H9 (cell line): ENCODE measurements around the gene NLGN4X. TPM values are rescaled to one million over a fixed set of nuclear protein-coding genes. Genes with fewer than 3 reads are reported as not detected.

Experiments used
- DNase-seq: peaks from one replicate; pipeline ENCODE4 v3.0.0-alpha.2; 2017
- H2AFZ ChIP-seq: one replicate; pipeline ENCODE4 v1.6.1; 2013; ENCODE audit warnings: mild to moderate bottlenecking, low read length, control low read depth, moderate library complexity
- H2AK5ac ChIP-seq: 2 replicates; pipeline ENCODE4 v1.6.1; 2013; ENCODE audit warnings: low read length, control low read depth, mixed read lengths; ENCODE audit not compliant: insufficient read length
- H2BK120ac ChIP-seq: one replicate; pipeline ENCODE4 v1.6.1; 2013; ENCODE audit warnings: low read depth, mild to moderate bottlenecking, low read length, control low read depth, inconsistent platforms; ENCODE audit not compliant: poor library complexity, severe bottlenecking
- H2BK12ac ChIP-seq: 2 replicates; pipeline ENCODE4 v1.6.1; 2013; ENCODE audit warnings: low read length, control low read depth, mixed read lengths, low read depth; ENCODE audit not compliant: insufficient read length
- H2BK15ac ChIP-seq: 2 replicates; pipeline ENCODE4 v1.6.1; 2013; ENCODE audit warnings: low read depth, low read length, control low read depth
- H2BK20ac ChIP-seq: one replicate; pipeline ENCODE4 v1.6.1; 2013; ENCODE audit warnings: low read depth, mild to moderate bottlenecking, low read length, control low read depth, inconsistent platforms; ENCODE audit not compliant: poor library complexity, severe bottlenecking
- H2BK5ac ChIP-seq: 2 replicates; pipeline ENCODE4 v1.6.1; 2013; ENCODE audit warnings: low read length, control low read depth, mixed read lengths; ENCODE audit not compliant: insufficient read length
- H3K14ac ChIP-seq: 2 replicates; pipeline ENCODE4 v1.6.1; 2013; ENCODE audit warnings: low read length, control low read depth; ENCODE audit not compliant: insufficient read depth
- H3K18ac ChIP-seq: 2 replicates; pipeline ENCODE4 v1.6.1; 2013; ENCODE audit warnings: low read depth, mild to moderate bottlenecking, mixed read lengths, low read length, control low read depth; ENCODE audit not compliant: insufficient read length
- H3K23ac ChIP-seq: 2 replicates; pipeline ENCODE4 v1.6.1; 2013; ENCODE audit warnings: low read length, control low read depth, mixed read lengths, low read depth; ENCODE audit not compliant: insufficient read length
- H3K23me2 ChIP-seq: 2 replicates; pipeline ENCODE4 v1.6.1; 2013; ENCODE audit warnings: low read depth, mild to moderate bottlenecking, mixed read lengths, low read length, control low read depth; ENCODE audit not compliant: insufficient read length, poor library complexity, severe bottlenecking
- H3K27ac ChIP-seq: 2 replicates; pipeline ENCODE4 v1.5.1; 2013; ENCODE audit warnings: low read length, control low read depth, mixed read lengths, low read depth; ENCODE audit not compliant: insufficient read length
- H3K27me3 ChIP-seq: 2 replicates; pipeline ENCODE4 v1.6.1; 2013; ENCODE audit warnings: low read length, control low read depth, inconsistent platforms; ENCODE audit not compliant: insufficient read depth
- H3K4ac ChIP-seq: 2 replicates; pipeline ENCODE4 v1.6.1; 2013; ENCODE audit warnings: low read depth, mild to moderate bottlenecking, control low read depth, inconsistent platforms, low read length, moderate library complexity
- H3K4me1 ChIP-seq: 2 replicates; pipeline ENCODE4 v1.6.1; 2013; ENCODE audit warnings: low read length, control low read depth, inconsistent platforms; ENCODE audit not compliant: insufficient read depth
- H3K4me2 ChIP-seq: 2 replicates; pipeline ENCODE4 v1.6.1; 2013; ENCODE audit warnings: low read length, control low read depth, mixed read lengths; ENCODE audit not compliant: insufficient read length, insufficient read depth
- H3K56ac ChIP-seq: 2 replicates; pipeline ENCODE4 v1.6.1; 2013; ENCODE audit warnings: low read depth, mild to moderate bottlenecking, mixed read lengths, low read length, control low read depth; ENCODE audit not compliant: insufficient read length
- H3K79me1 ChIP-seq: 2 replicates; pipeline ENCODE4 v1.6.1; 2013; ENCODE audit warnings: low read depth, mild to moderate bottlenecking, moderate library complexity, low read length, control low read depth, inconsistent platforms; ENCODE audit not compliant: insufficient read depth, poor library complexity, severe bottlenecking
- H3K79me2 ChIP-seq: 2 replicates; pipeline ENCODE4 v1.6.1; 2013; ENCODE audit warnings: low read length, control low read depth, inconsistent platforms; ENCODE audit not compliant: insufficient read depth
- H3K9ac ChIP-seq: 2 replicates; pipeline ENCODE4 v1.6.1; 2013; ENCODE audit warnings: low read length, control low read depth, mixed read lengths; ENCODE audit not compliant: insufficient read length; ENCODE audit errors: extremely low read depth
- H3K9me3 ChIP-seq: one replicate; pipeline ENCODE4 v1.6.1; 2013; ENCODE audit warnings: low read depth, low read length, inconsistent platforms; ENCODE audit not compliant: control insufficient read depth
- H3T11ph ChIP-seq: one replicate; pipeline ENCODE4 v1.6.1; 2013; ENCODE audit warnings: mild to moderate bottlenecking, low read length, control low read depth, inconsistent platforms
- H4K20me1 ChIP-seq: one replicate; pipeline ENCODE4 v1.6.1; 2013; ENCODE audit not compliant: control insufficient read depth, insufficient read length, insufficient read depth
- H4K5ac ChIP-seq: 2 replicates; pipeline ENCODE4 v1.6.1; 2013; ENCODE audit warnings: low read depth, mild to moderate bottlenecking, mixed read lengths, low read length, control low read depth; ENCODE audit not compliant: insufficient read length
- H4K8ac ChIP-seq: replicated peaks from 2 replicates; pipeline ENCODE4 v1.6.1; 2013; ENCODE audit warnings: low read length, control low read depth, mixed read lengths, low read depth; ENCODE audit not compliant: insufficient read length
- H4K91ac ChIP-seq: 2 replicates; pipeline ENCODE4 v1.6.1; 2013; ENCODE audit warnings: low read depth, mild to moderate bottlenecking, moderate library complexity, mixed read lengths, low read length, control low read depth; ENCODE audit not compliant: insufficient read length
- H3K27ac Mint-ChIP-seq, 3 experiments: 2 replicates in 2 of 3; 3 replicates in 1 of 3; pipeline ENCODE4 v1.8.0; 2020 to 2021; ENCODE audit warnings: mixed read lengths in 3 of 3, mild to moderate bottlenecking in 1 of 3, moderate library complexity in 1 of 3
- H3K27me3 Mint-ChIP-seq: 2 replicates; pipeline ENCODE4 v1.8.0; 2021; ENCODE audit warnings: low read depth, mild to moderate bottlenecking, moderate library complexity, mixed read lengths
- H3K36me3 Mint-ChIP-seq, 3 experiments: 2 replicates in 2 of 3; 3 replicates in 1 of 3; pipeline ENCODE4 v1.8.0; 2020 to 2021; ENCODE audit warnings: low read depth in 3 of 3, mixed read lengths in 3 of 3; ENCODE audit not compliant: insufficient read depth in 1 of 3
- H3K4me1 Mint-ChIP-seq, 2 experiments: 2 replicates each; pipeline ENCODE4 v1.8.0; 2020; ENCODE audit warnings: mixed read lengths in 2 of 2
- H3K4me3 Mint-ChIP-seq, 2 experiments: 2 replicates in 1 of 2; 3 replicates in 1 of 2; pipeline ENCODE4 v1.8.0; 2020 to 2021; ENCODE audit warnings: mild to moderate bottlenecking in 2 of 2, mixed read lengths in 2 of 2, moderate library complexity in 1 of 2
- H3K9me3 Mint-ChIP-seq, 2 experiments: 2 replicates in 1 of 2; 3 replicates in 1 of 2; pipeline ENCODE4 v1.8.0; 2020; ENCODE audit warnings: mild to moderate bottlenecking in 2 of 2, mixed read lengths in 2 of 2, moderate library complexity in 1 of 2
- WGBS: extraction: QIAGEN DNeasy Blood & Tissue Kit; methylation state at CpG from one replicate; pipeline ENCODE4 v1.1.7; 2013; ENCODE audit warnings: missing lambda C conversion rate, low lambda C conversion rate, mixed read lengths; ENCODE audit not compliant: insufficient read length; ENCODE audit errors: extremely low coverage; 5-methylcytosine and 5-hydroxymethylcytosine counted together
- total RNA-seq: library from RNA; stranded (reverse); gene quantifications from 2 replicates; pipeline ENCODE4 v1.2.1, GENCODE V29; 2021
- TF ChIP-seq, protein P1 (sequence below): fragments of 200-600 bp; sonication (generic); conservative IDR thresholded peaks from 3 replicates; pipeline ENCODE4 v1.8.0; 2021; ENCODE audit warnings: antibody characterized with exemption, mild to moderate bottlenecking

The NLGN4X gene
- total RNA-seq, 1 experiment from 2014 or later: 111 TPM

DNA sequence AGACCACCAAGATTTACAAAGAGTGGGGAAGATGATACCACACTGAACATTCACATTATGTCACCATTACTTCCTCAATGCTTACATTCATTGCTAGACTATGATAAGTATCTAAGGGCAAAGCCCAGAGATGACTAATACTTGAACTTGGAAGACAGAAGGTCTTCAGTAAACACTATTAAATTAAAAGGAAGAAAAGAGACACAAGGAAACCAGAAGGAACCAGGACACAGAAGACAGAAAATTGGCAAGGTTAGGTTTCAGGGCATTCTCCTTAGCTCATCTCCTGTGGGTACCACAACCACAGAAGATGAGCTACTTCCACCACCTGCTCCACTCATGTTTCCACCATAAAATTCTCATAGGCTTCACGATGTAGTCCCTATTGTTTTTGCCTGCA is 64.9 kb downstream of the NLGN4X start:
- no peak overlapping the region for H3K4me2 ChIP-seq
- no peaks in the 10 kb centered on the region for H3K4me1 ChIP-seq
- H3K4ac ChIP-seq: no peak overlapping the region
- no peak overlapping the region for H2BK5ac ChIP-seq
- H4K8ac ChIP-seq: no peak overlapping the region
- no peak for DNase-seq
- no peak overlapping the region for H4K91ac ChIP-seq
- H3K27ac ChIP-seq: no peak overlapping the region
- peaks cover 36% of the 10 kb centered on the region; the same call in 1 of the 2 replicates for H3K79me2 ChIP-seq
- H3K27me3 ChIP-seq: no peaks in the 10 kb centered on the region
- H2BK120ac ChIP-seq: no peak overlapping the region
- Mint-ChIP-seq H3K27ac (no peak overlapping the region; a peak in 1 of 7 replicates), H3K27me3 (no peaks in the 10 kb centered on the region), H3K36me3 (peaks cover 30 to 60% (median 36%) of the 10 kb centered on the region in 3 experiments), H3K4me1 (peaks cover 10 to 12% of the 10 kb centered on the region in 2 experiments), H3K4me3 (no peak overlapping the region), H3K9me3 (peaks cover 7 to 11% of the 10 kb centered on the region in 2 experiments; a peak in 4 of 5 replicates)
- H3K23ac ChIP-seq: no peak overlapping the region
- no peak overlapping the region for H3K18ac ChIP-seq
- no peaks in the 10 kb centered on the region for H4K20me1 ChIP-seq
- no peak overlapping the region for H3K9ac ChIP-seq
- no peak overlapping the region for H4K5ac ChIP-seq
- H3K79me1 ChIP-seq: no peaks in the 10 kb centered on the region
- H3K56ac ChIP-seq: no peak overlapping the region
- no peak overlapping the region for H2BK15ac ChIP-seq
- no peak overlapping the region for H2BK20ac ChIP-seq
- TF ChIP-seq, protein P1, sequence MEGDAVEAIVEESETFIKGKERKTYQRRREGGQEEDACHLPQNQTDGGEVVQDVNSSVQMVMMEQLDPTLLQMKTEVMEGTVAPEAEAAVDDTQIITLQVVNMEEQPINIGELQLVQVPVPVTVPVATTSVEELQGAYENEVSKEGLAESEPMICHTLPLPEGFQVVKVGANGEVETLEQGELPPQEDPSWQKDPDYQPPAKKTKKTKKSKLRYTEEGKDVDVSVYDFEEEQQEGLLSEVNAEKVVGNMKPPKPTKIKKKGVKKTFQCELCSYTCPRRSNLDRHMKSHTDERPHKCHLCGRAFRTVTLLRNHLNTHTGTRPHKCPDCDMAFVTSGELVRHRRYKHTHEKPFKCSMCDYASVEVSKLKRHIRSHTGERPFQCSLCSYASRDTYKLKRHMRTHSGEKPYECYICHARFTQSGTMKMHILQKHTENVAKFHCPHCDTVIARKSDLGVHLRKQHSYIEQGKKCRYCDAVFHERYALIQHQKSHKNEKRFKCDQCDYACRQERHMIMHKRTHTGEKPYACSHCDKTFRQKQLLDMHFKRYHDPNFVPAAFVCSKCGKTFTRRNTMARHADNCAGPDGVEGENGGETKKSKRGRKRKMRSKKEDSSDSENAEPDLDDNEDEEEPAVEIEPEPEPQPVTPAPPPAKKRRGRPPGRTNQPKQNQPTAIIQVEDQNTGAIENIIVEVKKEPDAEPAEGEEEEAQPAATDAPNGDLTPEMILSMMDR: no peak
- WGBS: no CpG with 5 or more reads among the region's 1 CpG
- no peaks in the 10 kb centered on the region for H3K23me2 ChIP-seq
- no peak overlapping the region for H2AK5ac ChIP-seq
- H2BK12ac ChIP-seq: no peak overlapping the region
- H3K14ac ChIP-seq: no peak overlapping the region
- no peak overlapping the region for H3T11ph ChIP-seq
- H3K9me3 ChIP-seq: no peaks in the 10 kb centered on the region
- H2AFZ ChIP-seq: no peak overlapping the region
